HG03460 (cell line): ENCODE results near the gene UQCRC2.
"Not testable (repeated sequence)": the region's sequence is repeated elsewhere in the genome, so short reads cannot be mapped to it uniquely, and the experiment has no call there.

ENCODE experiments used
- ATAC-seq: cut with Tn5 transposase; IDR thresholded peaks from one replicate; pipeline ENCODE4 v1.9.1; 2021; ENCODE audit not compliant: unreplicated experiment

The UQCRC2 gene

GRCh38 chr16:21980032-21980431 is 26.9 kb downstream of the UQCRC2 start:
- no peak for ATAC-seq

DNA sequence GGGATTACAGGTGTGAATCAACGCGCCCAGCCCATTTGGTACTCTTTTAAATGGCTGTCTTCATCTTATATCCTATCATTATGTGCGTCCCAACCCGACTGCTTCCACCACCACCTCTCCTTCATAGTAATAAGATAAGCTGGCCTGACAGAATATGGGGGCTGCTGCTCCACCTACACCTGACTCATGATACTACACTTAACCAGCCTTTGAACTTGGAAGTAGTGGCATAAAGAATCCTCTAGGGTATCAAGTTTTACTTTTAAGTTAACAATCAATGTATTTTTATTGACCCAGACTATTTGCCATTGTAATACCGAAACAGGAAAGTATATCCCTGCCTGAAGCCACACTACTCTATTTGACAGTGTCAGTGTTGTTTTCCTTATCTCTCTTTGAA is 28.9 kb downstream of the UQCRC2 start:
- ATAC-seq, result no peak

DNA sequence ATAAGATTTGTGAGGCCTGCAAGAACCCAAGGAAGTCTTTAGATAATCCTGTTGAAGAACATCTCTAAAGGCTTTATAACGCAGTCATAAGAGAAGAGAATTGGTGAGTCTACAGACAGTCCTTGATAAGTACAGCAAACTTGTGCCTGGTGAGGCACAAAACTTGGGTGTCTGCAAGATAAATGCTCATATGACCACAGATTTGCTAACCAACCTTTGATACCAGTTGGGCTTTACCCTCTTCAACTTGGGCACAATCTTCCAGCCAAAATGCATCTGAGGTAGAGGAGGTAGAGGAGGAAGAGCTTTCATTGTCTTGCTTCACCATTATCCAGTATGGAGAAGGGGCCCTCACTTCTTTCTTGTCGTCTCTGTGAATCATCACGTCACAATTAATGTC is 30.9 kb downstream of the UQCRC2 start:
- no peak for ATAC-seq

- no peak for ATAC-seq
These were observed 32.4 kb downstream of the UQCRC2 start for GRCh38 chr16:21985524-21985923.

- ATAC-seq, result no peak
These were observed 33.6 kb downstream of the UQCRC2 start for GRCh38 chr16:21986692-21987246.

DNA sequence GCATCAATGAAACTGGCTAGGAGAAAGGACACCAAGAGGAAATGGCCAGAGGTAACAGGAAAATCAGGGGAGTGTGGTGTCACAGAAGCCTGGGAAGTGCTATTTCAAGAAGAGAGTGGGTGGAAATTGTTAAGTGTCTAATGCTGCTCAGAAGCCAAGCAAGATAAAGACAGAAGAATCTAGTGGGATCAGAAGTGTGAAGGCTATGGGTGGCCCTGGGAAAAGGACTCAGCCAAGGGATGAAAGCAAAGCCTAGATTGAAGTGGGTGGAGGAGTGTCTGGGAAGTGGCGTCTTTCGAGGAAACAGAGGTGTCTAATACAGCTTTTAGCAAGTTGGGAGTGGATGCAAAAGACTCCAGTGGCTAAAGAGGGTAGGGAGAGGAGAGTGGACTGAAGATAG is 34.3 kb downstream of the UQCRC2 start:
- no peak for ATAC-seq

DNA sequence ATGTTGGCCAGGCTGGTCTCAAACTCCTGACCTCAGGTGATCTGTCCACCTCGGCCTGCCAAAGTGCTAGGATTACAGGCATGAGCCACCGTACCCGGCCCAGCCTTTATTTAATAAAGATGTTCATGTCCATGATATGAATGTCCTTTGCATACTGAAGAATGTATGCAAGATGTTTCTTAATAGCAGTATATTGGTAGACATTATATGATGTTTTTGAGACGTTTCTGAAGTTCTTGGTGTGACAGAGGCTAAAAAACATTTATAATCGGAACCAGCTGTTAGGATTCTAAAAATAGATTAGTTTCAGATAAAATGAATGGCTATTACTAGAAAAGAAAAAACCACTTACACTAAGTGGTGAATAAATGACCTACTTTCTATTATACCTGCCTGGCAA is 36.0 kb downstream of the UQCRC2 start:
- no peak for ATAC-seq

GRCh38 chr16:21989751-21990150 is 36.6 kb downstream of the UQCRC2 start:
- ATAC-seq, result no peak

DNA sequence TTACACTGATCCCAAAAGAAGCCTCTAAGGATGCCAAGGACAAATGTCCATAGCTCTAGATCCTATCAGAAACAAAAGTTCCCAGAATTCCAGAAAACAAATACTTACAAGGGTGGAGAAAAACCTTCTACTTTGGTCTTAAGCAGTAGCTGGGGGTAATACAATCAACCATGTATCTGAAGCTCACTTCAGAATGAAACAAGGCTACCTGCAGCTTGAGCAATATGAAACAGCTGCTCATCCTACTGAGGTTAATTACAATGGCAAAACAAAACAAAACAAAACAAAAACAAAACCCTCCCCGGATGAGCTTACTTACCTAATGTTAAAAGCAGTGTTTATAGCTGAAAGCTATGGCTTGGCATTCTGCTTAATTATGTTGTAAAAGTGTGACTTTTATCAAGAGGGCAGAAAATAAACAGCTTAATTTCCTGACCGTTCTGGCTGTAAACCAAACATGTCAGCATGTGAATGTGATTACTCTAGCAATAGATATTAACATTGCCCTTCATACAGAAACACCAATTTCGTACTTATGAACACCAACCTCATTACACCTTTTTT is 37.3 kb downstream of the UQCRC2 start:
- no peak for ATAC-seq

GRCh38 chr16:21991621-21992020 is 38.5 kb downstream of the UQCRC2 start:
- ATAC-seq, result no peak

DNA sequence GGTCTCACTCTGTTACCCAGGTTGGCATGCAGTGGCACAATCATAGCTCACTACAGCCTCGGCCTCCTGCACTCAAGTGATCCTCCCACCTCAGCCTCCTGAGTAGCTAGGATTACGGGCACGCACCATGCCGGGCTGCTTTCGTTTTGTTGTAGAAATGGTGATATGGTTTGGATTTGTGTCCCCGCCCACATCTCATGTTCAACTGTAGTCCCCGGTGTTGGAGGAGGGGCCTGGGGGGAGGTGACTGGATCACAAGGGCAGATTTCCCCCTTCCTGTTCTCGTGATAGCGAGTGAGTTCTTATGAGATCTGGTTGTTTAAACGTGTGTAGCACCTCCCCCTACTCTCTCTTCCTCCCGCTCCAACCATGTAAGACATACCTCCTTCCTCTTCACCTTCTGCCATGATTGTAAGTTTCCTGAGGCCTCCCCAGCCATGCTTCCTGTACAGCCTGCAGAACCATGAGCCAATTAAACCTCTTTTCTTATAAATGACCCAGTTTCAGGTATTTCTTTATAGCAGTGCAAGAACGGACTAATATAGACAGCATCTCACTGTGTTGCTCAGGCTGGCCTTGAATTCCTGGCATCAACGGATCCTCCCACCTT is 41.8 kb downstream of the UQCRC2 start:
- no peak for ATAC-seq

GRCh38 chr16:21996923-21997696 is 43.9 kb downstream of the UQCRC2 start:
- ATAC-seq, result no peak

- ATAC-seq, result no peak
These were observed 44.7 kb downstream of the UQCRC2 start for GRCh38 chr16:21997697-21998480.

DNA sequence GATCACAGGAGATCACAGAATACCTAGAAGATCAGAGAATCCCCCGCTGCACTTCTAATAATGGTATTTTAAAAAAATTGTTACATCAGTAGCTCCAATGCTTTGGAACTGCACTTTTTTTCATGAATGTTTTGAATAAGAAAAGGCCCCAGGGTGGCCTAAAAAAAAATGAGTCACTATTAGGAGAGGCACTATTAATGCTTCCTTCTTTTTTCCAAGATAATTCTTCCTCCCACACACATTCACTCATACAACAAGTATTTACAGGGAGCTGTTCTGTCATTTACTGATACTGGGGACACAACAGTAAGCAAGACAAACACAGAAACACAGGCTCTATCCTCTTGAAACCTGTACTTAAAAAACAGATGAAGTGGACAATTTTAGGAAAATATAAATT is 48.4 kb downstream of the UQCRC2 start:
- ATAC-seq, result no peak

DNA sequence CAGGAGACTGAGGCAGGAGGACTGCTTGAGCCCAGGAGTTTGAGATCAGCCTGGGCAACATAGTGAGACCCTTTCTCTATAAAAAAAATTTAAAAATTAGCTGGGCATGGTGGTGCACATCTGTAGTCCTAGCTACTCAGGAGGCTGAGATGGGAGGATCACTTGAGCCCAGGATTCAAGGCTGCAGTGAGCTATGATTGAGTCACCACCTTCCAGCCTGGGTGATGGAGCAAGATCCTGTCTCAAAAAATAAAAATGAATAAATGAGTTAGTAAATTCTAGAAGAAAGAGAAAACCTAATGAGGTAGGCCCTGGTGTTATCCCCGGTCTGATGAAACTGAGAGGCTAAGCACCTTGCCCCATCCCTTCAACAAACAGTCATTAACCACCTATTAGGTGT is 48.9 kb downstream of the UQCRC2 start:
- not testable (repeated sequence) for ATAC-seq

GRCh38 chr16:22003195-22003594 is 50.0 kb downstream of the UQCRC2 start:
- ATAC-seq, result no peak

GRCh38 chr16:22004341-22004740 is 51.2 kb downstream of the UQCRC2 start:
- ATAC-seq, result no peak

DNA sequence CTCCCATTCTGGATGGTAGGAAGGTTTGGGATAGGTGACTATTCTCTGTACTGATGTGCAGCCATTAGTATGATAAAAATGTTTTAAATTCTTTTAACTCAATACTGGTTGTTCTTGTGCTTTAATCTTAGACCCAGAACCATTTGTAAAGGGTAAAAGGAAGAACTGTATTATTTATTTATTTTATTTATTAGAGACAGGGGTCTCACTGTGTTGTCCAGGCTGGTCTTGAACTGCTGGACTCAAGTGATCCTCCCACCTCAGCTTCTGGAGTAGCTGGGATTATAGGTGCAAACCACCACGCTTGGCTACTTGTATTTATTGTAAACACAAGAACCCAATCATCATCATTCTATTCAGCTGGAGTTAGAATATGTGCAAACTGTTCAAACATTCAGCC is 52.6 kb downstream of the UQCRC2 start:
- no peak for ATAC-seq

DNA sequence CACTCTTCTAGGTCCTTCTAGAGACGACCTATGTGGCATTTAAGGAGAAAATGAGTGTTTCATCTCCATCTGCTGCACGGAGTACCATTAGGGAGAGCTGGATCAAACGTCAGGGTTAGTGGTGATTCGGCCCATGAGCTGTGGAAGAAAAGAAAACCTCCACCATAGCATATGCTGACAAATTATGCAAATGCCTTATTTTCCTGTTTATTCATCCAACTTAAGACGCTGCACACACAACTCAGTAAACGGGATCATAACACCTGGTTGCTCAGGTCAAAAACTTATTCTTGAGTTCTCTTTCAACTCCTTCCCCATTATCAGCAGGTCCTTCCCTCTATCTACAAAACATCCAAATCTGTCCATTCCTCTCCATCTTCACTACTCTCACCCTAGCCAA is 53.5 kb downstream of the UQCRC2 start:
- no peak for ATAC-seq

DNA sequence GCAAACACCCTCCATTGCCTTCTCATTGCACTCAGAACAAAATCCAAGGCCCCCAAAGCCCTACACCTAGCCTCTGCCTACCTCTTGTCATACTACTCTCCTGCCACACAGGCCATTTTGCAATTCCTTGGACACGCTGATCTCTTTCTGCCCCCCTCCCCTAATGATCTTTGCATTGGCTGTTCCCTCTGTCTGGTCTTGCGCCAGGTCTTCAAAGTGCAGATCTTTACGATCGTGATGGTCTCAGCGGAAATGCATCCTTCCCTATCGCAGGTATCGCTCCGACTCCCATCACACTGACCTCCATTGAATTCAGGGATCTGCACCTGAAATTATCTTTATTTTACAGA is 54.0 kb downstream of the UQCRC2 start:
- no peak for ATAC-seq

GRCh38 chr16:22007509-22008214 is 54.5 kb downstream of the UQCRC2 start, which contains the start of gene MOSMO:
Gene MOSMO, plus strand, starts transcription at chr16:22008111. Its CDS starts 191 bp downstream, at chr16:22008302.
- no peak for ATAC-seq
